Panc1 (cell line): ENCODE data around the gene CBX4. TPM values are rescaled to one million over a fixed set of nuclear protein-coding genes. Genes with fewer than 3 reads are reported as not detected.

Experiments
- ATAC-seq: fragments of 200-7000 bp; cut with Tn5 transposase; 2 replicates; pipeline ENCODE4 v1.9.1; 2020; ENCODE audit warnings: mild to moderate bottlenecking, moderate library complexity
- BruUV-seq: library from RNA; stranded (reverse); fragments of 400-500 nt; replicated peaks from 2 replicates; lab custom pipeline; 2021; lab: Mats Ljungman, UMichigan
- CTCF ChIA-PET: fragments of 300-600 bp; sonication (Branson Sonifier 250); formaldehyde crosslinking; loops from one replicate; lab custom pipeline; 2022; ENCODE audit warnings: antibody characterized with exemption; lab: Charles Lee
- POLR2A ChIA-PET: fragments of 300-600 bp; sonication (Branson Sonifier 250); formaldehyde crosslinking; loops from one replicate; lab custom pipeline; 2022; ENCODE audit warnings: antibody characterized with exemption; lab: Charles Lee
- DNase-seq: peaks from one replicate; pipeline ENCODE4 v3.0.0-alpha.2; 2010; ENCODE audit warnings: low read depth, low spot score
- H3K27ac ChIP-seq: 2 replicates; pipeline ENCODE4 v1.5.1; 2011; ENCODE audit warnings: mild to moderate bottlenecking, low read length, inconsistent platforms
- H3K27me3 ChIP-seq: fragments of 200-500 bp; sonication (Bioruptor generic); 2 replicates; pipeline ENCODE4 v1.6.0; 2014; ENCODE audit warnings: low read length, inconsistent platforms; ENCODE audit not compliant: control insufficient read depth, insufficient read depth
- H3K36me3 ChIP-seq: fragments of 200-500 bp; sonication (Bioruptor generic); 2 replicates; pipeline ENCODE4 v1.5.1; 2014; ENCODE audit warnings: inconsistent platforms, mild to moderate bottlenecking, low read length, moderate library complexity; ENCODE audit not compliant: control insufficient read depth, insufficient read depth
- H3K4me1 ChIP-seq: 2 replicates; pipeline ENCODE4 v1.5.1; 2011; ENCODE audit warnings: inconsistent platforms, mild to moderate bottlenecking, low read length, moderate library complexity; ENCODE audit not compliant: control insufficient read depth, insufficient read depth
- H3K4me3 ChIP-seq, 2 experiments: 2 replicates each; pipeline ENCODE4 v1.5.1; 2011 to 2012; ENCODE audit warnings: low read depth in 2 of 2, low read length in 2 of 2, mild to moderate bottlenecking in 2 of 2, inconsistent platforms in 1 of 2, moderate library complexity in 1 of 2
- H3K9me3 ChIP-seq: fragments of 200-500 bp; sonication (Bioruptor generic); 2 replicates; pipeline ENCODE4 v1.5.1; 2014; ENCODE audit warnings: low read depth, mild to moderate bottlenecking, inconsistent platforms, low read length, moderate library complexity; ENCODE audit not compliant: control insufficient read depth, insufficient read depth
- CTCF ChIP-seq: fragments of 450-650 bp; IDR thresholded peaks from 2 replicates; pipeline ENCODE4 v1.5.1; 2017; ENCODE audit warnings: mild to moderate bottlenecking
- POLR2AphosphoS5 ChIP-seq: IDR thresholded peaks from 2 replicates; pipeline ENCODE4 v1.6.1; 2012; ENCODE audit warnings: mild to moderate bottlenecking, low read depth, low read length, moderate library complexity
- REST ChIP-seq, 2 experiments: IDR thresholded peaks; 2 replicates each; pipeline ENCODE4 v1.6.1; 2011 to 2012; ENCODE audit warnings: low read depth in 2 of 2, control low read depth in 1 of 2, low read length in 1 of 2, mild to moderate bottlenecking in 1 of 2, moderate library complexity in 1 of 2; ENCODE audit not compliant: insufficient read depth in 1 of 2
- SIN3A ChIP-seq: IDR thresholded peaks from 2 replicates; pipeline ENCODE4 v1.6.1; 2012; ENCODE audit warnings: low read depth, mild to moderate bottlenecking, low read length, moderate library complexity, borderline replicate concordance; ENCODE audit not compliant: insufficient read depth
- TCF7L2 ChIP-seq: IDR thresholded peaks from 2 replicates; pipeline ENCODE4 v1.6.1; 2011; ENCODE audit warnings: mild to moderate bottlenecking, low read depth, low read length, inconsistent platforms
- in situ Hi-C: cut with HindIII; loops from 2 replicates; pipeline ENCODE4 v1.10.0; 2016; ENCODE audit warnings: low sequenced_read_pairs, low pct_unique_long_range_greater_than_20kb
- intact Hi-C: fragments of 100-400 bp; cut with micrococcal nuclease; formaldehyde crosslinking; loops from one replicate; pipeline ENCODE4 v1.10.0; 2022; ENCODE audit not compliant: unreplicated experiment
- total RNA-seq: library from RNA; stranded (reverse); gene quantifications from one replicate; pipeline ENCODE4 v1.2.1, GENCODE V29; 2021; ENCODE audit not compliant: unreplicated experiment

CBX4 gene
- total RNA-seq, 1 experiment from 2014 or later: 48.6 TPM

- TF ChIP-seq POLR2AphosphoS5 (no peak), REST (IDR thresholded peaks at IDR 0.05; ENCODE audit: insufficient read depth in 1 of 2, low read depth in 2 of 2, low read length in 1 of 2) (no peak)
- intact Hi-C loops: loop anchor here (5.0 kb wide), 1 partner anchor 201 kb away; no protein-coding TSS in a partner anchor
- Histone ChIP-seq H3K9me3 (no peaks in the 10 kb centered on the region), H3K27ac (no peak overlapping the region), H3K4me1 (peaks cover 21% of the 10 kb centered on the region), H3K4me3 (peak overlapping the region in 1 of 2 experiments; percentile 63; a peak in 1 of 4 replicates), H3K27me3 (no peaks in the 10 kb centered on the region), H3K36me3 (peaks cover 3% of the 10 kb centered on the region; the same call in 1 of the 2 replicates)
- BruUV-seq: no TSS peak
- CTCF ChIA-PET: no interaction called here
- POLR2A ChIA-PET: no interaction called here
- in situ Hi-C loops: loop anchor here (25.0 kb wide), 1 partner anchor 196 kb away; no protein-coding TSS in a partner anchor
- no peak for ATAC-seq
- no peak for DNase-seq
Measured at GRCh38 chr17:79791735-79792161, 47.5 kb downstream of the CBX4 start.

- ChIA-PET POLR2A (no interaction called here), CTCF (no interaction called here)
- BruUV-seq: no TSS peak
- H3K36me3 ChIP-seq: no peaks in the 10 kb centered on the region; the same call in 1 of the 2 replicates
- no peaks in the 10 kb centered on the region for H3K9me3 ChIP-seq
- ATAC-seq (no peak), DNase-seq (no peak)
- in situ Hi-C loops: loop anchor here (25.0 kb wide), 1 partner anchor 196 kb away; no protein-coding TSS in a partner anchor
- no peak overlapping the region for H3K27ac ChIP-seq
- peaks cover 21% of the 10 kb centered on the region for H3K4me1 ChIP-seq
- no peak overlapping the region for H3K4me3 ChIP-seq
- intact Hi-C loops: loop anchor here (5.0 kb wide), 1 partner anchor 201 kb away; no protein-coding TSS in a partner anchor
- TF ChIP-seq CTCF (no peak), REST (IDR thresholded peaks at IDR 0.05; ENCODE audit: insufficient read depth in 1 of 2, low read depth in 2 of 2, low read length in 1 of 2) (no peak), SIN3A (no peak), POLR2AphosphoS5 (no peak), TCF7L2 (no peak)
- H3K27me3 ChIP-seq: no peaks in the 10 kb centered on the region
Measured at GRCh38 chr17:79790805-79791734, 48.2 kb downstream of the CBX4 start.
